GM12864 (cell line): ENCODE data around the gene GPN2.

ENCODE experiments used
- DNase-seq: peaks from one replicate; pipeline ENCODE4 v3.0.0-alpha.2; 2011; ENCODE audit warnings: low read depth
- H3K4me3 ChIP-seq: 2 replicates; pipeline ENCODE4 v1.5.1; 2011; ENCODE audit warnings: mild to moderate bottlenecking, low read depth, low read length, control low read depth
- TF ChIP-seq, protein P1 (sequence below): IDR thresholded peaks from 2 replicates; pipeline ENCODE4 v1.5.1; 2011; ENCODE audit warnings: low read depth, mild to moderate bottlenecking, moderate library complexity, low read length, control low read depth, inconsistent platforms; ENCODE audit errors: missing control alignments

The GPN2 gene

GRCh38 chr1:26858160-26858559 is 31.9 kb downstream of the GPN2 start:
- TF ChIP-seq, protein P1, sequence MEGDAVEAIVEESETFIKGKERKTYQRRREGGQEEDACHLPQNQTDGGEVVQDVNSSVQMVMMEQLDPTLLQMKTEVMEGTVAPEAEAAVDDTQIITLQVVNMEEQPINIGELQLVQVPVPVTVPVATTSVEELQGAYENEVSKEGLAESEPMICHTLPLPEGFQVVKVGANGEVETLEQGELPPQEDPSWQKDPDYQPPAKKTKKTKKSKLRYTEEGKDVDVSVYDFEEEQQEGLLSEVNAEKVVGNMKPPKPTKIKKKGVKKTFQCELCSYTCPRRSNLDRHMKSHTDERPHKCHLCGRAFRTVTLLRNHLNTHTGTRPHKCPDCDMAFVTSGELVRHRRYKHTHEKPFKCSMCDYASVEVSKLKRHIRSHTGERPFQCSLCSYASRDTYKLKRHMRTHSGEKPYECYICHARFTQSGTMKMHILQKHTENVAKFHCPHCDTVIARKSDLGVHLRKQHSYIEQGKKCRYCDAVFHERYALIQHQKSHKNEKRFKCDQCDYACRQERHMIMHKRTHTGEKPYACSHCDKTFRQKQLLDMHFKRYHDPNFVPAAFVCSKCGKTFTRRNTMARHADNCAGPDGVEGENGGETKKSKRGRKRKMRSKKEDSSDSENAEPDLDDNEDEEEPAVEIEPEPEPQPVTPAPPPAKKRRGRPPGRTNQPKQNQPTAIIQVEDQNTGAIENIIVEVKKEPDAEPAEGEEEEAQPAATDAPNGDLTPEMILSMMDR: no peak
- DNase-seq: no peak
- no peak overlapping the region for H3K4me3 ChIP-seq

DNA sequence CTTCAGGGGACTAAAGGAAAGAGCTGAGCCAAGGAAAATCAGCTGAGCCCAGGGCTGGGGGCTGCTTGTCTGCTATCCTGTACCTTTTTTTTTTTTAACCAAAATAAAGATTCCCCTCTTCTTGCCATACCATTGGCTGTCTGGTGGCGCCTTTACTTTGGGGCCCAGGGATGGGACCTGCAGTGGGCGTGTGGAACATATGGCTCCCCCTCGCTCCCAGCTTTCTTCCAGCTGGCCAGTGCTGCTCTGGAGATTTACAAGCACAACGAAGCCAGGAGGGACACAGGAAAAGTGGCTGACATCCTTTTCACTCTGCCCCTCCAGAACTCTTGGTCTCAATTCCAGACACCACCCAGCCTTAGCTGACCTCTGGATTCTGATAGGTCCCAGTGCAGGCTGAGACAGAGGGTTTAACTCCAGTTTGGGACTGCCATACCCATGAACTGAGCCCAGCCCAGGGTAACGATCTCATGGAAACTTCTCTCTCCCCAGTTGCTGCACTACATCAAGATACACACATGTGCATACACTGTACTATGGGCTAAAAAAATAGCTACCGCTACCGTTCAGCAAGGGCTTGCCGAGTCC is 32.5 kb downstream of the GPN2 start:
- DNase-seq: no peak
- H3K4me3 ChIP-seq: no peak overlapping the region
- TF ChIP-seq, protein P1: no peak

DNA sequence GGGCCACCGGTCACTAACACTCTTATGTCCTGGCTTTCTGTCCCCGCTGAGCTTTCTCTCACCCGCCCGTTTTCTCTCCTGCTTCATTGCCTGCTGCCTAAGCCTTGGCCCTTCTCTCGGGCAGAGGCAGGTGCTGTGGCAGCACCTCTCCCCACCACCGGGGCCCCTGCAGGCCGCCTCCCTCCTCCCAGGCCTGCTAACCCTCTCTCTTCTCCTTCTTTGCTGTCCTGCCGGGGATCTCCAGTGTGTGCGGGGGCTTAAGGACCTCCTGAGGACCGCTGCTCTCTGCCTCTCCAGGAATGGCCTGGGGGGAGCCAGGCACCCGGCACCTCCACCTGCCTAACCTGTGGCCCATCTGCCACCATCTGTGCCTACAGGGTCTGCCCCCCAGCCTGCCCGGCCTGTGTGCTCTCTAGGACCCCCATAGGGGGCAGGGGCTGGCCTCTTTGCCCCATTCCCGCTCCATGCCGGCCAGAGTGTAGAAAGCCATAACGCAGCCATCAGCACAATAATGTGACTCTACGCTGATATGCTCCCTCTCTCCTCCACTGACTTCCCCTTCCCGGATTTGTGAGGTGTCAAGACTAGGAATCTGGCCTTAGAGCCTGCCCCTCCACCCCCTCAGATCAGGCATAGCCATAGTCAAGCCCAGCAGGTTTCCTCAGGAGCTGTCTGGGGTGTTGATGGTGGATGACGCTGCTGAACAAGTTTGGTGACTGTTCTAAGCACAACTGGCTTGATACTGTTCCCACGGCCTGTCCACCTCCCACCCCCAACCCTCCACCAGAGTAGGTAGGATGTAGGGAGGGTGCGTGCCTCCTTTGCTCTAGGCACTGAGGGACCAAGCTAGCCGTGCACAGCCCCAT is 33.2 kb downstream of the GPN2 start:
- H3K4me3 ChIP-seq: no peak overlapping the region
- TF ChIP-seq, protein P1: no peak
- DNase-seq: no peak

GRCh38 chr1:26856181-26856580 is 33.9 kb downstream of the GPN2 start:
- no peak for DNase-seq
- TF ChIP-seq, protein P1: no peak
- H3K4me3 ChIP-seq: no peak overlapping the region

GRCh38 chr1:26855636-26856035 is 34.4 kb downstream of the GPN2 start:
- no peak overlapping the region for H3K4me3 ChIP-seq
- TF ChIP-seq, protein P1: no peak
- DNase-seq: no peak

- TF ChIP-seq, protein P1: no peak
- DNase-seq: no peak
- no peak overlapping the region for H3K4me3 ChIP-seq
Observed at GRCh38 chr1:26854906-26855305, 35.2 kb downstream of the GPN2 start.
